Effector memory CD4-positive, alpha-beta T cell (primary cell): ENCODE results near the gene RASAL2.
"Not testable (repeated sequence)": the region's sequence is repeated elsewhere in the genome, so short reads cannot be mapped to it uniquely, and the experiment has no call there.

Experiments
- DNase-seq, 3 donors: peaks; one replicate each; pipeline ENCODE4 v3.0.0-alpha.2; 2020
- H3K27ac ChIP-seq: 2 replicates; pipeline ENCODE4 v1.7.0; 2013; ENCODE audit warnings: mild to moderate bottlenecking, low read length, moderate library complexity; ENCODE audit not compliant: insufficient read depth, poor library complexity, severe bottlenecking
- H3K27me3 ChIP-seq: replicated peaks from 2 replicates; pipeline ENCODE4 v1.7.0; 2013; ENCODE audit warnings: mild to moderate bottlenecking, low read length; ENCODE audit not compliant: insufficient read depth, control insufficient read depth, poor library complexity, severe bottlenecking
- H3K36me3 ChIP-seq: 2 replicates; pipeline ENCODE4 v1.7.0; 2013; ENCODE audit warnings: mild to moderate bottlenecking, low read length, moderate library complexity; ENCODE audit not compliant: control insufficient read depth, insufficient read depth
- H3K4me1 ChIP-seq: 2 replicates; pipeline ENCODE4 v1.7.0; 2013; ENCODE audit warnings: low read length, mild to moderate bottlenecking; ENCODE audit not compliant: control insufficient read depth, insufficient read depth, poor library complexity, severe bottlenecking
- H3K4me3 ChIP-seq: 2 replicates; pipeline ENCODE4 v1.7.0; 2013; ENCODE audit warnings: low read length, low read depth, mild to moderate bottlenecking; ENCODE audit not compliant: insufficient read depth, poor library complexity, severe bottlenecking
- H3K9me3 ChIP-seq: 2 replicates; pipeline ENCODE4 v1.7.0; 2013; ENCODE audit warnings: mild to moderate bottlenecking, low read length, moderate library complexity; ENCODE audit not compliant: control insufficient read depth

Gene RASAL2

DNA sequence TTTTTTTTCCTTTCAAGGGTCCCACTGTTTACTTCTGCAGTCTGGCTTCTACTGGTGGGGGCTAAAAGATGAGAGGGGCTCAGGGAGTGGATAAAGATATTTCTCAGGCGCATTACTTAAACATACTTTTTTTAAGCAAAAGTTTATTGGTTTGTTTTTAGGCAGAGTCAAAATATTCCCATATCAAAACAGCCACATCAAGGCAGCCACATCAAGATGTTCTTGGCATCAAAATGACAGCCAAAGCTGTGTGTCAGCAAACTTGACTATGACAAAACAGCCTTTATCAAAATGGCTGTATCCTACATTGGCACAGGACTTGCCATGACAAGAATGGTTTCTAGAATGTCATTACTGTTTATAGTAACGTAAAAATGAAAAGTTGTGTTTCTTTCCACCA is 22.1 kb upstream of the RASAL2 start:
- no peak for DNase-seq

DNA sequence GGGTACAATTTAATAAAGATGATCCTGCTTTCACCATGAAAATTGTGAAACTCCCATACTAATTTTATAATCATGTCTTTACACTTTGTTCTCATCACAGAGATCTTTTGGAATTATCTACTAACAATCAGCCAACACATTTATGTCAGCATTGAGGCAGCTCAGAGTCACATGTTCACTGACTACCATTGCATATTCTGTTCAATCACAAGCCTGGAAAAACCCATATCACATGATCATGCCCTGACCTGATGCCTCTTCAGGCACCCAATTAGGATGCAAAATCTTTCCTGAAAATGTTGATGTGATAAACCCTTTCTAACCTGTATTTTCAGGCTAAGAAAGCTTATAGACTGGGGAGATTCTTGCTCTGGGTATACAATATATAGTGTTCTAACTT is 21.6 kb upstream of the RASAL2 start:
- H3K9me3 ChIP-seq: no peaks in the 10 kb centered on the region
- DNase-seq: no peak

More for the DNA sequence above, 22.1 kb upstream of the RASAL2 start:
- Histone ChIP-seq H3K36me3 (no peaks in the 10 kb centered on the region), H3K27ac (no peak overlapping the region), H3K4me1 (no peaks in the 10 kb centered on the region), H3K27me3 (no peaks in the 10 kb centered on the region), H3K4me3 (no peak overlapping the region), H3K9me3 (no peaks in the 10 kb centered on the region)

DNA sequence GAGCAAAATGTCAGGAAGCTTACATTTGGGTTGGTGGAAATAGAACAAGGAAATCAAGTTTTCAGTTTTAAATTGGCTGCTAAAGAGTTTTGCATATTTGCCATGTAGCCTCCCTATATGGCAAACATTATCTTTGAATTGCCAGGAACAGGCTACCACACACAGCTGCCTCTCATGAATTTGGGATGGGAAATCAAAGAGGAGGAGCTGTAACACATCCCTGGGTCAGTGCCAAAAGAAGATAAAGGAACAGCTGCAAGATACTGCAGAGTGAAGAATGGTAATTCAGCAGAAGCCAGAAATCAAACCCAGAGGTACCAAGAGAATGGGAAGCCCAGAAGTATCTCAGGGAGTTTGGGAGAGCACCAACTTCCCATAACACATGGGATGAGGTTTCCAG is 18.6 kb upstream of the RASAL2 start:
- no peaks in the 10 kb centered on the region for H3K4me1 ChIP-seq
- H3K27ac ChIP-seq: no peak overlapping the region
- H3K36me3 ChIP-seq: no peaks in the 10 kb centered on the region
- H3K27me3 ChIP-seq: no peaks in the 10 kb centered on the region
- DNase-seq: no peak
- no peak overlapping the region for H3K4me3 ChIP-seq
- no peaks in the 10 kb centered on the region for H3K9me3 ChIP-seq

More for the DNA sequence above, 21.6 kb upstream of the RASAL2 start:
- no peaks in the 10 kb centered on the region for H3K4me1 ChIP-seq
- no peaks in the 10 kb centered on the region for H3K36me3 ChIP-seq
- no peaks in the 10 kb centered on the region for H3K27me3 ChIP-seq
- no peak overlapping the region for H3K27ac ChIP-seq
- no peak overlapping the region for H3K4me3 ChIP-seq

DNA sequence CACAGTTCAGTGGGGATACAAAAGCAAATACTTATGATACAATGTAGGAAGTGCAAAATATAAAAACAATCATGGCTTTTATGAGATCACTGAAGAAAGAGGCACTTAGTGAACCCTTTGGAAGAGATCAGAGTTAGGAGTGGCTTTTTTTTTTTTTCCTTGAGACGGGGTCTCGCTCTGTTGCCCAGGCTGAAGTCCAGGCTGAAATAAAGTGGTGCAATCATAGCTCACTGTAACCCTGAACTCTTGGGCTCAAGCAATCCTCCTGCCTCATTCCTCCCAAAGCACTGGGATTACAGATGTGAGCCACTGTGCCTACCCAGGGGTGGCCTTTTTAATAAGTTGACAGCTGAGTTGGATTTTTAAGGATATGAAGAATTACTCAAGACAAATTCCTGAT is 17.3 kb upstream of the RASAL2 start:
- H3K9me3 ChIP-seq: no peaks in the 10 kb centered on the region
- no peak overlapping the region for H3K4me3 ChIP-seq
- DNase-seq: no peak
- H3K27me3 ChIP-seq: no peaks in the 10 kb centered on the region
- H3K4me1 ChIP-seq: no peaks in the 10 kb centered on the region
- no peaks in the 10 kb centered on the region for H3K36me3 ChIP-seq
- H3K27ac ChIP-seq: no peak overlapping the region

DNA sequence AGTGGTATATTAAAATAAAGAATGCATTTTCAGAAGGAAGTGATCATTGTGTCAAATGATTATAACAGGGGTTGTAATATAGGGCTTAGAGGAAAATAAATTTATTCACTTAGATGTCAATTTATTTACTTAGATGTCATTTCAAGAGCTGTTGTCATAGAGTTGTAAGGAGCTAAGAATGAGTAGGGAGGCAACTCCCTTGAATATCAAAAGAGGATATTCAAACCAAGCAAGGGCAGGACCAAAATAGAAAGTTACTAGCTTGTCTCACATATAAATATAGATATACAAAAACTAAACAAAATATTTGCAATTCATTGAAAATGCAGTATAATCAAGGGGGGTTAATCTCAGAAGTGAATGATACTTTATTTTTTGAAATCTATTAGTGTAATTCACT is 16.0 kb upstream of the RASAL2 start:
- no peaks in the 10 kb centered on the region for H3K4me1 ChIP-seq
- no peak for DNase-seq
- no peaks in the 10 kb centered on the region for H3K9me3 ChIP-seq
- no peak overlapping the region for H3K4me3 ChIP-seq
- no peaks in the 10 kb centered on the region for H3K27me3 ChIP-seq
- H3K27ac ChIP-seq: no peak overlapping the region
- no peaks in the 10 kb centered on the region for H3K36me3 ChIP-seq

DNA sequence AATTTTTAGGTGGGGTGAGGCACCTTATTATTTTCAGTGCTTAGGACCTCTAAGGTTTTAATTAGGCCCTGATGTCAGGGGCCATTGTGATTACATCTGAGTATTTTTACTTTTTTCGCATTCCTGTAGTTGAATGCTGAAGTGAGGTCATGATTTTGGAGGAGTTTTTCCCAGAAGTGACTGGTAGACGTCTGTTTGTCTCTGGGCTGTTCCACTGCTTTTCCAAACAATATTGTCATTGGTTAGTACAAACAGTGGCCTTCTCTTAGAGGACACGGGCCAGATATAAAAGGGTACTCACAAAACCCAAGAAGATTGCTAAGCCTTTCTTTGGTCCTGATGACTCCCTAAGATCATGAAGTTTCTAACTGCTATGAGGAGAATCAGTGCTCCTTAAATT is 7.6 kb upstream of the RASAL2 start:
- no peak overlapping the region for H3K27ac ChIP-seq
- H3K4me3 ChIP-seq: no peak overlapping the region

DNA sequence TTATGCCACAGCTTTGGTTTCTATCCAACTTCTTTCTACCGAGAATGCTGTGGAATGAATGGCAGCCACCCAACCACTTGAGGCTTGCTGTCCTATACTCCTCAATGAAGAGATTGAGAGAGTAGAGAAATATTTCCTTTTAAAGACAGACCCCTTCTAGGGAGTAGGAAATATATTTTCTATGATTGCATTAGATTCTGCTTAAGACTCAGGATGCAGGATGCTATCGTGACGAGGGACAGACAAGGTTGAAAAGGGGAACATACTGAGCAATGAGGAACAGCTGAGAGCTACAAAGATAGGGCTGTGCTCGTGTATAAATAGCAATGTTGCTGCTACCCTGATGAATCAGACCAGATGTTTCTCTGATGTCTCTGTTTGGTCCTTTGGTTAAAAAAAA is 7.1 kb upstream of the RASAL2 start:
- no peak overlapping the region for H3K4me3 ChIP-seq

More for the DNA sequence above, 7.6 kb upstream of the RASAL2 start:
- Histone ChIP-seq H3K9me3 (no peaks in the 10 kb centered on the region), H3K4me1 (no peaks in the 10 kb centered on the region), H3K27me3 (no peaks in the 10 kb centered on the region), H3K36me3 (no peaks in the 10 kb centered on the region)
- no peak for DNase-seq

DNA sequence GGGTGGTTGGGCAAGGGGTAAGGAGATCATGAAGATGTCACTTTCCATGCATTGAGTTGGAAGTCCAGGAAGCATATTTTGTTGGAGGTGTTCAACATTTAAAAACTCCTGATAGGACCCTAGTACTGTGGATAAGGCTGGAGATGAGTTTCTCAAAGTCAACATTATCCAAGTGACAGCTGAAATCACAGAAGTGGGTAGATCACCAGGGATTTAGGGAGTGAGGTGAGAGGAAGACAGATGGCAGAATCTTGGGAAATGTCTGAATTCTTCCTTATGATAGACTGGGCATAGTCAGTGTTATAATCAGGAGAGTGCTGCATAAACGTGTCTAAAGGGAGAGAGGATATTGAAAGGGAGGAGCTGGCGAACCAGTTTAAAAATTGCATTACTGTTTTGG is 5.3 kb upstream of the RASAL2 start:
- H3K27me3 ChIP-seq: peaks cover 6% of the 10 kb centered on the region
- peaks cover 3% of the 10 kb centered on the region for H3K4me1 ChIP-seq
- H3K9me3 ChIP-seq: no peaks in the 10 kb centered on the region
- H3K27ac ChIP-seq: no peak overlapping the region
- no peak for DNase-seq
- no peak overlapping the region for H3K4me3 ChIP-seq
- H3K36me3 ChIP-seq: no peaks in the 10 kb centered on the region

More for the DNA sequence above, 7.1 kb upstream of the RASAL2 start:
- DNase-seq: no peak
- H3K4me1 ChIP-seq: no peaks in the 10 kb centered on the region
- H3K36me3 ChIP-seq: no peaks in the 10 kb centered on the region
- H3K27ac ChIP-seq: no peak overlapping the region
- no peaks in the 10 kb centered on the region for H3K9me3 ChIP-seq
- H3K27me3 ChIP-seq: no peaks in the 10 kb centered on the region

DNA sequence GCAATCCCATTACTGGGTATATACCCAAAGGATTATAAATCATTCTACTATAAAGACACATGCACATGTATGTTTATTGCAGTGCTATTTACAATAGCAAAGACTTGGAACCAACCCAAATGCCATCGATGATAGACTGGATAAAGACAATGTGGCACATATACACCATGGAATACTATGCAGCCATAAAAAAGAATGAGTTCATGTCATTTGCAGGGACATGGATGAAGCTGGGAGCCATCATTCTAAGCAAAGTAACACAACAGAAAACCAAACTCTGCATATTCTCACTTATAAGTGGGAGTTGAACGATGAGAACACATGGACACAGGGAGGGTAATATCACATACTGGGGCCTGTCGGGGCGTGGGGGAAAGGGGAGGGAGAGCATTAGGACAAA is 2.5 kb upstream of the RASAL2 start:
- H3K4me1 ChIP-seq, H3K36me3 ChIP-seq, H3K9me3 ChIP-seq, DNase-seq, H3K27ac ChIP-seq, H3K4me3 ChIP-seq: not testable (repeated sequence)
- peaks cover 18% of the 10 kb centered on the region for H3K27me3 ChIP-seq

DNA sequence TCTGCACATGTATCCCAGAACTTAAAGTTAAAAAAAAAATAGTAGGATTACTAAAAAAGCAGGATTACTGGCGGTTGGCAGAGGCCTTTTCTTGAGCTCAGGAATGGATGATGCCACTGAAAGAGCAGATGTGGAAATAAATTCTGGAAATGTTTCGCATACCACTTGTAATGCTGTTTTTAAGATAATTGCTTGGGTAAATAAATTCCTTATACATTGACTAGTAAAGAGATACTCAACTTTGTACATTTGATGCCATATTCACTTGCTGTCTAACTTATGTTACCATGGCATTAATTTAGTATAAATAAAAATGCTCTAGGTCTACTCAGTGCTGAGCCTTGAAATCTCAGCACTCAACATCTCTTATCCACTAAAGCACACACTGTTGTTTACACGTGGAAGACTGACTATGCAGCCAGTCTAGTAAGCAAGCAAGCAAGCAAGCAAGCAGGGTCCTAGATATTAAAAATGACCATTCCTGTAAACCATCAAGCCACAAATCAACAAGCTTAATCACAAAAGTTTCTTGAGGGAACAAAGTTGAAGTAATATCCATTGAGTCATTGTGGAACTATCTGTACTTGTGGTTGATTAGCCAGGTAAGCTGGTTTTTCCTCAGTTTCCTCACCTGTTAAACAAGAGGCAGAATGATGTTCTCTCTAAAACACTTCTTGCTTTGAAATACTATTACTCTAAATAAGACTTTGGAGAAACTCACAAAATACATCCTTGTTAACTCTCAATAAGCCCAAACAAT is 1.7 kb upstream of the RASAL2 start:
- H3K27ac ChIP-seq: no peak overlapping the region

More for the DNA sequence above, 1.7 kb upstream of the RASAL2 start:
- DNase-seq: no peak
- Histone ChIP-seq H3K4me3 (no peak overlapping the region), H3K36me3 (no peaks in the 10 kb centered on the region), H3K4me1 (peaks cover 3% of the 10 kb centered on the region), H3K27me3 (peaks cover 18% of the 10 kb centered on the region), H3K9me3 (no peaks in the 10 kb centered on the region)
